Gastroesophageal sphincter (tissue), 4 donors: ENCODE results near the gene EPHA7. TPM values are rescaled to one million over a fixed set of nuclear protein-coding genes. Genes with fewer than 3 reads are reported as not detected.

Source experiments
- ATAC-seq: fragments of 150-250 bp; one replicate; pipeline ENCODE4 v1.9.1; 2016; ENCODE audit warnings: mild to moderate bottlenecking, moderate library complexity
- H3K27ac ChIP-seq, 4 donors: fragments of 200-600 bp; sonication (generic) in 3 of 4; 1 replicate in 3 of 4; 2 replicates in 1 of 4; pipeline ENCODE4 v1.5.1; 2016 to 2019
- H3K27me3 ChIP-seq: fragments of 200-600 bp; sonication (generic); one replicate; pipeline ENCODE4 v1.5.1; 2019
- H3K36me3 ChIP-seq, 2 donors: fragments of 200-600 bp; sonication (generic); one replicate each; pipeline ENCODE4 v1.5.1; 2019; ENCODE audit warnings: control low read depth in 1 of 2
- H3K4me1 ChIP-seq, 3 donors: fragments of 200-600 bp; sonication (generic); 1 replicate in 2 of 3; 2 replicates in 1 of 3; pipeline ENCODE4 v1.5.1; 2016 to 2019; ENCODE audit warnings: control low read depth in 2 of 3
- H3K4me3 ChIP-seq, 2 donors: fragments of 200-600 bp; sonication (generic); one replicate each; pipeline ENCODE4 v1.5.1; 2019; ENCODE audit warnings: mild to moderate bottlenecking in 1 of 2, moderate library complexity in 1 of 2
- H3K9me3 ChIP-seq, 3 donors: fragments of 200-600 bp; sonication (generic); one replicate each; pipeline ENCODE4 v1.5.1; 2017 to 2019; ENCODE audit warnings: control low read depth in 2 of 3
- CTCF ChIP-seq, 4 experiments: fragments of 200-600 bp in 2 of 4; fragments of 450-650 bp in 2 of 4; sonication (generic) in 1 of 4; IDR thresholded peaks; one replicate each; pipeline ENCODE4 v1.5.1; 2017 to 2019; ENCODE audit warnings: antibody characterized with exemption in 4 of 4, mild to moderate bottlenecking in 2 of 4, moderate library complexity in 2 of 4
- EP300 ChIP-seq: sonication (generic); formaldehyde crosslinking; IDR thresholded peaks from one replicate; pipeline ENCODE4 v1.6.1; 2017; ENCODE audit warnings: antibody characterized with exemption, mild to moderate bottlenecking
- POLR2A ChIP-seq, 2 donors: fragments of 450-650 bp; IDR thresholded peaks; one replicate each; pipeline ENCODE4 v1.6.1; 2017; ENCODE audit warnings: antibody characterized with exemption in 2 of 2, mild to moderate bottlenecking in 2 of 2, moderate library complexity in 1 of 2
- POLR2AphosphoS5 ChIP-seq: sonication (generic); formaldehyde crosslinking; IDR thresholded peaks from one replicate; pipeline ENCODE4 v1.6.1; 2017; ENCODE audit warnings: antibody characterized with exemption
- WGBS, 2 donors: methylation state at CpG; one replicate each; pipeline ENCODE4 v1.1.5; 2018; ENCODE audit warnings: low coverage in 1 of 2; 5-methylcytosine and 5-hydroxymethylcytosine counted together
- total RNA-seq, 4 donors: library from RNA; depleted of rRNA; stranded (reverse); fragments of >200 nt; gene quantifications; one replicate each; pipeline ENCODE4 v1.1.0, GENCODE V29; 2016

EPHA7 gene
- total RNA-seq, 4 donors from 2014 or later = 71.6 to 210 (median 175) TPM

GRCh38 chr6:93413190-93413589 is 6.2 kb downstream of the EPHA7 start:
- Histone ChIP-seq H3K4me3 (no peak overlapping the region), H3K9me3 (no peaks in the 10 kb centered on the region), H3K36me3 (peaks cover 0 to 11% of the 10 kb centered on the region in 2 donors), H3K4me1 (peaks cover 0 to 76% (median 0%) of the 10 kb centered on the region in 3 donors), H3K27me3 (peaks cover 12% of the 10 kb centered on the region), H3K27ac (no peak overlapping the region)
- ATAC-seq = no peak
- TF ChIP-seq POLR2A (IDR thresholded peaks at IDR 0.05) (no peak), CTCF (IDR thresholded peaks at IDR 0.05) (no peak), POLR2AphosphoS5 (no peak), EP300 (no peak)

- no peak for TF ChIP-seq EP300
- TF ChIP-seq POLR2AphosphoS5 = no peak
- no peak for TF ChIP-seq POLR2A (IDR thresholded peaks at IDR 0.05)
- TF ChIP-seq CTCF (IDR thresholded peaks at IDR 0.05) = no peak
- Histone ChIP-seq H3K4me3 (no peak overlapping the region), H3K27me3 (peaks cover 11% of the 10 kb centered on the region), H3K36me3 (peaks cover 0 to 11% of the 10 kb centered on the region in 2 donors), H3K27ac (no peak overlapping the region), H3K4me1 (peaks cover 0 to 76% (median 0%) of the 10 kb centered on the region in 3 donors), H3K9me3 (no peaks in the 10 kb centered on the region)
- no peak for ATAC-seq
These were observed 6.9 kb downstream of the EPHA7 start for GRCh38 chr6:93412452-93412851.

- no peak overlapping the region for H3K27ac ChIP-seq
- no peak for ATAC-seq
- H3K9me3 ChIP-seq = no peaks in the 10 kb centered on the region
- TF ChIP-seq POLR2A (IDR thresholded peaks at IDR 0.05) (no peak), POLR2AphosphoS5 (peak; percentile 38)
- no peaks in the 10 kb centered on the region for H3K27me3 ChIP-seq
- H3K36me3 ChIP-seq = peaks cover 0 to 11% of the 10 kb centered on the region in 2 donors
- peaks cover 0 to 63% (median 2%) of the 10 kb centered on the region in 3 donors for H3K4me1 ChIP-seq
- no peak overlapping the region for H3K4me3 ChIP-seq
- WGBS, 2 donors = 59 to 84% methylated on average over 1 of the region's 1 CpG
These were observed 12.2 kb downstream of the EPHA7 start for GRCh38 chr6:93407186-93407585.

GRCh38 chr6:93403390-93403789 is 16.0 kb downstream of the EPHA7 start:
- Histone ChIP-seq H3K4me1 (peaks cover 0 to 48% (median 4%) of the 10 kb centered on the region in 3 donors), H3K9me3 (no peaks in the 10 kb centered on the region), H3K27ac (no peak overlapping the region), H3K36me3 (no peaks in the 10 kb centered on the region), H3K27me3 (no peaks in the 10 kb centered on the region), H3K4me3 (no peak overlapping the region)
- WGBS, 2 donors = 100% methylated on average over 1 to 2 of the region's 3 CpGs
- ATAC-seq = no peak
- TF ChIP-seq CTCF (IDR thresholded peaks at IDR 0.05) = no peak
- TF ChIP-seq POLR2AphosphoS5 = no peak
- TF ChIP-seq POLR2A (IDR thresholded peaks at IDR 0.05) = no peak
- no peak for TF ChIP-seq EP300

GRCh38 chr6:93398723-93399122 is 20.6 kb downstream of the EPHA7 start:
- H3K27me3 ChIP-seq = no peaks in the 10 kb centered on the region
- H3K4me3 ChIP-seq = no peak overlapping the region
- TF ChIP-seq POLR2AphosphoS5 = no peak
- no peak for TF ChIP-seq POLR2A (IDR thresholded peaks at IDR 0.05)
- TF ChIP-seq CTCF (IDR thresholded peaks at IDR 0.05) = no peak
- TF ChIP-seq EP300 = no peak
- peaks cover 3 to 63% (median 3%) of the 10 kb centered on the region in 3 donors for H3K4me1 ChIP-seq
- H3K36me3 ChIP-seq = no peaks in the 10 kb centered on the region
- 0% methylated on average over 1 of the region's 1 CpG for WGBS, 2 donors
- H3K9me3 ChIP-seq = no peaks in the 10 kb centered on the region
- no peak overlapping the region for H3K27ac ChIP-seq
- ATAC-seq = no peak
